Liver (tissue), 3 donors: ENCODE results near the gene NPS.

ENCODE experiments used
- JUND ChIP-seq, 2 donors: IDR thresholded peaks; 2 replicates each; pipeline ENCODE4 v1.6.1; 2016; ENCODE audit warnings: antibody characterized with exemption in 2 of 2
- TF ChIP-seq, protein P1 (sequence below): fragments of 150-350 bp; IDR thresholded peaks from 2 replicates; pipeline ENCODE4 v1.5.1; 2017; ENCODE audit warnings: improper control_type of control experiment, low read depth, low read length; ENCODE audit not compliant: missing input control
- TF ChIP-seq, protein P2 (sequence below): IDR thresholded peaks from 2 replicates; pipeline ENCODE4 v1.6.1; 2016; ENCODE audit warnings: antibody characterized with exemption, mild to moderate bottlenecking
- TF ChIP-seq, protein P3 (sequence below): IDR thresholded peaks from 2 replicates; pipeline ENCODE4 v1.6.1; 2016; ENCODE audit warnings: antibody characterized with exemption
- donor health status: healthy.
- donor health status: healthy.

DNA sequence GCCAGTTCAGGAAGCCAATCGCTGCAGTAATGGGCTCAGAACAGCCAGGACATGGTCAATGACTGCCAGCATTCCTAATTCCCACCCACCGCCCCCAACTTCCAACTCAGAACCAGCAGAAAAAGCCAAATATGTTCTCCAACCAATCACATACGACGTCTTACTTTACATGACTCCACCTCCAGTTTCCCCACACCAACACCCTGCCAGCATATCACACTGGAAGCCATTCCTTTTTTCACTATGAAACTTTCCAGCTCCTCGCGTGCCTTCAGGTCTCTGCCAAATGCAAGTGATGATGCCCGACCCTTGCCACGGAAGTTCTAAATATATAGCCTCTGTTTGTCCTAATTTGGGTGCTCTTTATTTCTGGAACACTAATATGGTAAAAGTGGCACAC, 12.5 kb downstream of the NPS start:
- TF ChIP-seq, protein P1, sequence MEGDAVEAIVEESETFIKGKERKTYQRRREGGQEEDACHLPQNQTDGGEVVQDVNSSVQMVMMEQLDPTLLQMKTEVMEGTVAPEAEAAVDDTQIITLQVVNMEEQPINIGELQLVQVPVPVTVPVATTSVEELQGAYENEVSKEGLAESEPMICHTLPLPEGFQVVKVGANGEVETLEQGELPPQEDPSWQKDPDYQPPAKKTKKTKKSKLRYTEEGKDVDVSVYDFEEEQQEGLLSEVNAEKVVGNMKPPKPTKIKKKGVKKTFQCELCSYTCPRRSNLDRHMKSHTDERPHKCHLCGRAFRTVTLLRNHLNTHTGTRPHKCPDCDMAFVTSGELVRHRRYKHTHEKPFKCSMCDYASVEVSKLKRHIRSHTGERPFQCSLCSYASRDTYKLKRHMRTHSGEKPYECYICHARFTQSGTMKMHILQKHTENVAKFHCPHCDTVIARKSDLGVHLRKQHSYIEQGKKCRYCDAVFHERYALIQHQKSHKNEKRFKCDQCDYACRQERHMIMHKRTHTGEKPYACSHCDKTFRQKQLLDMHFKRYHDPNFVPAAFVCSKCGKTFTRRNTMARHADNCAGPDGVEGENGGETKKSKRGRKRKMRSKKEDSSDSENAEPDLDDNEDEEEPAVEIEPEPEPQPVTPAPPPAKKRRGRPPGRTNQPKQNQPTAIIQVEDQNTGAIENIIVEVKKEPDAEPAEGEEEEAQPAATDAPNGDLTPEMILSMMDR: no peak
- TF ChIP-seq, protein P2, sequence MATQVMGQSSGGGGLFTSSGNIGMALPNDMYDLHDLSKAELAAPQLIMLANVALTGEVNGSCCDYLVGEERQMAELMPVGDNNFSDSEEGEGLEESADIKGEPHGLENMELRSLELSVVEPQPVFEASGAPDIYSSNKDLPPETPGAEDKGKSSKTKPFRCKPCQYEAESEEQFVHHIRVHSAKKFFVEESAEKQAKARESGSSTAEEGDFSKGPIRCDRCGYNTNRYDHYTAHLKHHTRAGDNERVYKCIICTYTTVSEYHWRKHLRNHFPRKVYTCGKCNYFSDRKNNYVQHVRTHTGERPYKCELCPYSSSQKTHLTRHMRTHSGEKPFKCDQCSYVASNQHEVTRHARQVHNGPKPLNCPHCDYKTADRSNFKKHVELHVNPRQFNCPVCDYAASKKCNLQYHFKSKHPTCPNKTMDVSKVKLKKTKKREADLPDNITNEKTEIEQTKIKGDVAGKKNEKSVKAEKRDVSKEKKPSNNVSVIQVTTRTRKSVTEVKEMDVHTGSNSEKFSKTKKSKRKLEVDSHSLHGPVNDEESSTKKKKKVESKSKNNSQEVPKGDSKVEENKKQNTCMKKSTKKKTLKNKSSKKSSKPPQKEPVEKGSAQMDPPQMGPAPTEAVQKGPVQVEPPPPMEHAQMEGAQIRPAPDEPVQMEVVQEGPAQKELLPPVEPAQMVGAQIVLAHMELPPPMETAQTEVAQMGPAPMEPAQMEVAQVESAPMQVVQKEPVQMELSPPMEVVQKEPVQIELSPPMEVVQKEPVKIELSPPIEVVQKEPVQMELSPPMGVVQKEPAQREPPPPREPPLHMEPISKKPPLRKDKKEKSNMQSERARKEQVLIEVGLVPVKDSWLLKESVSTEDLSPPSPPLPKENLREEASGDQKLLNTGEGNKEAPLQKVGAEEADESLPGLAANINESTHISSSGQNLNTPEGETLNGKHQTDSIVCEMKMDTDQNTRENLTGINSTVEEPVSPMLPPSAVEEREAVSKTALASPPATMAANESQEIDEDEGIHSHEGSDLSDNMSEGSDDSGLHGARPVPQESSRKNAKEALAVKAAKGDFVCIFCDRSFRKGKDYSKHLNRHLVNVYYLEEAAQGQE: no peak
- TF ChIP-seq, protein P3, sequence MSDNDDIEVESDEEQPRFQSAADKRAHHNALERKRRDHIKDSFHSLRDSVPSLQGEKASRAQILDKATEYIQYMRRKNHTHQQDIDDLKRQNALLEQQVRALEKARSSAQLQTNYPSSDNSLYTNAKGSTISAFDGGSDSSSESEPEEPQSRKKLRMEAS: no peak
- TF ChIP-seq JUND (IDR thresholded peaks at IDR 0.05): no peak
